Muscle of leg (tissue), 11 donors: ENCODE measurements around the gene TRIP13. TPM values are rescaled to one million over a fixed set of nuclear protein-coding genes. Genes with fewer than 3 reads are reported as not detected.

Experiments used
- DNase-seq: peaks from one replicate; pipeline ENCODE4 v3.0.0; 2013
- H3K27ac ChIP-seq: one replicate; pipeline ENCODE4 v1.5.1; 2013; ENCODE audit warnings: mild to moderate bottlenecking, low read length, control low read depth
- H3K27me3 ChIP-seq: one replicate; pipeline ENCODE4 v1.6.1; 2013; ENCODE audit warnings: low read length; ENCODE audit not compliant: control insufficient read depth, insufficient read depth
- H3K36me3 ChIP-seq: one replicate; pipeline ENCODE4 v1.6.1; 2013; ENCODE audit warnings: low read length; ENCODE audit not compliant: control insufficient read depth, insufficient read depth
- H3K4me1 ChIP-seq: one replicate; pipeline ENCODE4 v1.6.1; 2013; ENCODE audit warnings: low read length; ENCODE audit not compliant: control insufficient read depth, insufficient read depth
- H3K4me3 ChIP-seq: one replicate; pipeline ENCODE4 v1.5.1; 2013; ENCODE audit warnings: low read length, control low read depth
- H3K9me3 ChIP-seq: replicated peaks from 2 replicates; pipeline ENCODE4 v1.6.1; 2013; ENCODE audit warnings: low read depth, low read length; ENCODE audit not compliant: control insufficient read depth
- whole genome bisulfite sequencing: methylation state at CpG from one replicate; pipeline ENCODE4 v1.1.5; 2013; ENCODE audit warnings: missing lambda C conversion rate; ENCODE audit not compliant: insufficient coverage; 5-methylcytosine and 5-hydroxymethylcytosine counted together
- polyA plus RNA-seq, 8 donors: library from polyadenylated mRNA; unstranded; fragments of 120-200 nt; gene quantifications; one replicate each; pipeline versions ENCODE4 v1.2.1 to v1.2.3, GENCODE V29; 2013; ENCODE audit warnings: inconsistent platforms in 1 of 8, low replicate concordance in 1 of 8; ENCODE audit not compliant: insufficient read length in 8 of 8, insufficient read depth in 1 of 8
- total RNA-seq: library from RNA; stranded (reverse); fragments of 120-200 nt; gene quantifications from one replicate; pipeline ENCODE4 v1.2.4, GENCODE V29; 2013

Gene TRIP13
- total and polyA plus RNA-seq, 9 donors = 5.7 to 10.8 (median 8.1) TPM

DNA sequence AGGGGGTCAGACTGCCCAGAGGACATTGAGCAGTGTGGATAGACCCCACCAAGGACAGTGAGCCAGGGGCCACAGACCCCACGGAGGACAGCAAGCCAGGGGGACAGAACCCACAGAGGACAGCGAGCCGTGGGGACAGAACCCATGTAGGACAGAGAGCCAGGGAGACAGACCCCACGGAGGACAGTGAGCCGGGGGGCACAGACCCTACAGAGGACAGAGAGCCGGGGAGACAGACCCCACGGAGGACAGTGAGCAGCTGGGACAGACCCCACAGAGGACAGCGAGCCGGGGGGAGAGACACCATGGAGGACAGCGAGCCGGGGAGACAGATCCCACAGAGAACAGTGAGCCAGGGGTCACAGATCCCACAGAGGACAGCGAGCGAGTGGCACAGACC is 38.5 kb upstream of the TRIP13 start:
- Histone ChIP-seq H3K9me3 (no peaks in the 10 kb centered on the region), H3K4me3 (no peak overlapping the region), H3K36me3 (no peaks in the 10 kb centered on the region), H3K4me1 (peaks cover 18% of the 10 kb centered on the region), H3K27me3 (peaks cover 23% of the 10 kb centered on the region), H3K27ac (no peak overlapping the region)
- WGBS = 81% methylated on average over 13 of the region's 13 CpGs
- DNase-seq = no peak

DNA sequence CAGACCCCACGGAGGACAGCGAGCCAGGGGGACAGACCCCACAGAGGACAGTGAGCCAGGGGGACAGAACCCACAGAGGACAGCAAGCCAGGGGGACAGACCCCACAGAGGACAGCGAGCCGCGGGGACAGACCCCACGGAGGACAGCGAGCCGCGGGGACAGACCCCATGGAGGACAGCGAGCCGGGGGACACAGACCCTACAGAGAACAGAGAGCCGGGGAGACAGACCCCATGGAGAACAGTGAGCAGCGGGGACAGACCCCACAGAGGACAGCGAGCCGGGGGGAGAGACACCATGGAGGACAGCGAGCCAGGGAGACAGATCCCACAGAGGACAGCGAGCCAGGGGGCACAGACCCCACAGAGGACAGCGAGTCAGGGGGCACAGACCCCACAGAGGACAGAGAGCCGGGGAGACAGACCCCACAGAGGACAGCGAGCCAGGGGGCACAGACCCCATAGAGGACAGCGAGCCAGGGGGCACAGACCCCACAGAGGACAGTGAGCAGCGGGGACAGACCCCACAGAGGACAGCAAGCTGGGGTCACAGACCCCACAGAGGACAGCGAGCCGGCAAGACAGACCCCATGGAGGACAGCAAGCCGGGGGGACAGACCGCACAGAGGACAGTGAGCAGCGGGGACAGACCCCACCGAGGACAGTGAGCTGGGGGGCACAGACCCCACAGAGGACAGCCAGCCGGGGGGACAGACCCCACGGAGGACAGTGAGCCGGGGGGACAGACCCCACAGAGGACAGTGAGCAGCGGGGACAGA is 37.5 kb upstream of the TRIP13 start:
- no peaks in the 10 kb centered on the region for H3K9me3 ChIP-seq
- WGBS = 89% methylated on average over 32 of the region's 32 CpGs
- peaks cover 23% of the 10 kb centered on the region for H3K27me3 ChIP-seq
- no peak overlapping the region for H3K27ac ChIP-seq
- no peak overlapping the region for H3K4me3 ChIP-seq
- DNase-seq = no peak
- H3K4me1 ChIP-seq = peaks cover 9% of the 10 kb centered on the region
- peaks cover 3% of the 10 kb centered on the region for H3K36me3 ChIP-seq

DNA sequence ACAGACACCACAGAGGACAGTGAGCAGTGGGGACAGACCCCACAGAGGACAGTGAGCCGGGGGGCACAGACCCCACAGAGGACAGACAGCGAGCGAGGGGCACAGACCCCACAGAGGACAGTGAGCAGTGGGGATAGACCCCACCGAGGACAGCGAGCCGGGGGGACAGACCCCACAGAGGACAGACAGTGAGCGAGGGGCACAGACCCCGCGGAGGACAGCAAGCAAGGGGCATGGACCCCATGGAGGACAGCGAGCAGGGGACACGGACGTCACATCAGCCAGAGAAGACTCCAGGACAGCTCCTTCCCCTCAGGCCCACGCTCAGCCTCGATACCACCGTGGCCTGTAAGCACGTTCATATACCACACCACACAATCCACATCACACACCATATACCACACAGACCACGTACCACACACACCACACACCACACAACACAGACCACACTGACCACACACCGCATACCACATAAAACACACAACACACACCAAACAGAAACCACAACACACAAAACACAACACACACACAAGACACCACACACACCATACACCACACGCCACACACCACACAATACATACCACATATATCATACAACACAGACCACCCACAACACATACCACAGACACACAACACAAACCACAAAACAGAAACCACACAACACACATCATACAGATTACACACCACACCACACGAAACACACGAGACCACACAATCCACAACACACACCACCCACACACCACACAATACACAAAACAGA is 36.7 kb upstream of the TRIP13 start:
- peaks cover 18% of the 10 kb centered on the region for H3K27me3 ChIP-seq
- no peaks in the 10 kb centered on the region for H3K9me3 ChIP-seq
- no peak overlapping the region for H3K4me3 ChIP-seq
- DNase-seq = no peak
- H3K4me1 ChIP-seq = peaks cover 1% of the 10 kb centered on the region
- H3K27ac ChIP-seq = no peak overlapping the region
- WGBS = 73% methylated on average over 21 of the region's 21 CpGs
- H3K36me3 ChIP-seq = peaks cover 3% of the 10 kb centered on the region

DNA sequence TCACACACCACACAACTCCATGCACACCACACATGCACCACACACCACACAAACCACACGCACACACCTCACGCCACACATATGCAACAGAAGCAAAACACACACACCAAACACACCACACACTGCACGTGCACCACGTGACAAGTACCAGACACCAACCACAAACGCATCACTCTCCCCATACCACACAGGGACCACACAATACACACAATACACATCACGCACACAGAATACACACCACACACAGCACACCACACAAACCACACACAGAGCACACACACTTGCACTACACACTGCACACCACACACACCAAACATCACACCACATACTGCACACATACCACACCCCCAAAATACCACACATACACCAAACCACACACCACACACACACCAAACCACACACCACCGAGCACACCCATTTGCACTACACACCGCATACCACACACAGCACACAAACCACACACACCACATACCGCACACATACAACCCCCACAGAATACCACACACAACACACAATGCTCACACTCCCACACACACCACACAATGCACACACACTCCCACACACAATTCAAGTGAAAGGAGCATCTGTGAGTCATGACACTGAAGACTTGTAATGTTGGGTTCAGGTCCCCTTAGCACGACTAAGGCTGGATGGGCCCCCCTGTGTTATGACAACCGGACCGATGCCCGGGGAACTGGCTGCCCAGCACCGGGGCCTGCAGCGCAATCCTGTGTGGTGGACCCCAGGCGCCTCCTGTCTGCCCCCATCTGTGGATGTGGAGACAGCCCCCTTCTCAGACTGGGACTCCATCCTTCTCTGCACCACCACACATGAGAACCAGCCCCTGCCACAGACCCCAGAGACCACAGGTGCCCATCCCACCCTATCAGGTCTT is 35.9 kb upstream of the TRIP13 start:
- 84% methylated on average over 16 of the region's 16 CpGs for WGBS
- peaks cover 8% of the 10 kb centered on the region for H3K36me3 ChIP-seq
- no peak for DNase-seq
- H3K9me3 ChIP-seq = no peaks in the 10 kb centered on the region
- H3K4me1 ChIP-seq = no peaks in the 10 kb centered on the region
- no peak overlapping the region for H3K4me3 ChIP-seq
- H3K27ac ChIP-seq = no peak overlapping the region
- peaks cover 10% of the 10 kb centered on the region for H3K27me3 ChIP-seq

DNA sequence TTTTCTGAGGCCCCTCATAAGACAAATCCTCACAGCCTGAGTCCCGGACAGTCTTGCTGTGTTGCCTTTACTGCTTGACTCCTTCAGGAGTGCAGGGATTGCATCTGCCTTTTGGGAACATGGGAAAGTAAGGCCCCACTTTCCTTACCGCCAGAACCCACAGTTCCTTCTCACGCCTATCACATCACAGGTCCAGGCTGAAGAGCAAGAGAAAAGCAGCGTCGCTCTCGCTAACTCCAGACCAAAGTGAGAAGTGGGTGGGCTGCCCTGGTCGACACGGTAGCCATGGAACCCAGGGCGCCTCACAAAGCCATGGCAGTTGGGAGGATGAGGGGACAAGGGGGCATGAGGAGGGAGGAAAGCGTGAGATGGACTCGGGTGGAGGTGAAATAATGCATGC is 34.0 kb upstream of the TRIP13 start:
- Histone ChIP-seq H3K27ac (no peak overlapping the region), H3K4me1 (peaks cover 4% of the 10 kb centered on the region), H3K27me3 (peaks cover 2% of the 10 kb centered on the region), H3K36me3 (peaks cover 26% of the 10 kb centered on the region), H3K4me3 (no peak overlapping the region), H3K9me3 (no peaks in the 10 kb centered on the region)
- 78% methylated on average over 9 of the region's 11 CpGs for WGBS
- no peak for DNase-seq

DNA sequence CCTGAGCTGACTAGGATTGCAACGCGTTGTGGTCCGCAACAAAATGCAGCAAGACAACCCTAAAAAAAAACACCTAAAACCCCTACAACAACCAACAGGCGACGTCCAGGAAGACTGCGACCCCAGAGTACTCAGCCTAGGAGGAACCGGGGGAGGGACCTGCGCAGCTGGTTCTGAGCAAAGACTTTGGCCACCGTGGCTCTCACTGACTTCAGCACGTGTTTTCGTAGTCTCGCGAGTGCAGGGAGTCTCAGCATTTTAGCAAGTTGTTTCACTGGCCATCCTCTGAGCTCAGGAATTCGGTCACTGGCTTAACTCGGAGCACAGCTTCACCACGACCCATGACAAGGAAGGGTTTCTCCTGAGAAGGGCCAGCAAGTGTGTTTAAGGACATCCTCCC is 33.3 kb upstream of the TRIP13 start:
- peaks cover 2% of the 10 kb centered on the region for H3K27me3 ChIP-seq
- DNase-seq = peak; percentile 38
- 67% methylated on average over 16 of the region's 16 CpGs for WGBS

DNA sequence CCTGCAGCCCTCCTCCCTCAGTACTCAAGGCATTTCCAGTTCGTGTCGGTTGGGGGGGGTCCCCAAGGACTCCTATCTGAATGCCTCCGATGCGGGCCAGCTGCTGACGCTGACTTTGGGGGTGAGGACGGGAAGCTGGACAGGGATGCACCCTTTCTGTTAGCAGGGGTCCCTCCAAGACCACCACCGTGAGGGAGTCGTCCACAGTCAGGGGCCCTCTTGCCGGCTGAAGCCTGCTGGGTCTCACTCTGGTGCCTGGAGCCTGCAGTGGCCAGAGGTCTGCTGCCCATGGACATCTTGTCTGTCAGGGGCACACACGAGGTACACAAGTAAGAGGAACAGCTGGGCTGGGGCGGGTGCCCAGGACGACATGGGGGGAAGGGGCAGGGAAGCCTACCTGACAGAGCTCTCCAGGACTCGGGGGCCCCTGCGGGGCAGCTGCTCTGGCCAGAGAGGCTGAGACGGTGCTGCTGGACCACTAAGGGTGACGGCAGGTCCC is 32.8 kb upstream of the TRIP13 start:
- WGBS = 79% methylated on average over 16 of the region's 16 CpGs

More for the DNA sequence above, 33.3 kb upstream of the TRIP13 start:
- no peaks in the 10 kb centered on the region for H3K9me3 ChIP-seq
- H3K4me3 ChIP-seq = no peak overlapping the region
- H3K27ac ChIP-seq = no peak overlapping the region
- H3K36me3 ChIP-seq = peaks cover 33% of the 10 kb centered on the region
- H3K4me1 ChIP-seq = peaks cover 4% of the 10 kb centered on the region

DNA sequence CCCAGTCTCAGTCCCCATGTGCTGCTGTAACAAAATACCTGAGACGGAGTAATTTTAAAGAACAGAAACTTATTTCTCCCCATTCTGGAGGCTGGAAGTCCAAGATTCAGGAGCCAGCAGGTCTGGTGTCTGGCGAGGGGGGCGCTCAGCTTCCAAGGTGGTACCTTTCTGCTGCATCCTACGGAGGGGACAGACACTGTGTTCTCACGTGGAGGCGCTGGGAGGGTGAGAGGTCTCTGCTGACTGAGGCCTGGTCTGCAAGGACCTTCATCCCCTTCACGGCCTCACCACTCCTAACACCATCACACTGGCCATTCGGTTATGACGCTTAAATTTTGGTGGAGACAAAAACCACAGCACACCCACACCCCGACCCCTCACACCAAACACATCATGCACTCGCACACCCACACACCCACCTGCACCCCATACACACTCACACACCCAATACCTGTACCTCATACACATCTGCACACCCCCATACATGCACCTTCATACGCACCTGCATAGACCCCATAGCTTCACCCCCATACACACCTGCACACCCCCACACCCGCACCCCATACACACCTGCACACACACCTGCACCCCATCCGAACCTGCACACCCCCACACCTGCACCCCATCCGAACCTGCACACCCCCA is 32.1 kb upstream of the TRIP13 start:
- Histone ChIP-seq H3K27me3 (no peaks in the 10 kb centered on the region), H3K36me3 (peaks cover 45% of the 10 kb centered on the region), H3K4me3 (no peak overlapping the region), H3K9me3 (no peaks in the 10 kb centered on the region), H3K27ac (no peak overlapping the region), H3K4me1 (peaks cover 4% of the 10 kb centered on the region)
- DNase-seq = no peak
- 90% methylated on average over 14 of the region's 15 CpGs for WGBS

More for the DNA sequence above, 32.8 kb upstream of the TRIP13 start:
- no peak overlapping the region for H3K27ac ChIP-seq
- DNase-seq = no peak
- peaks cover 38% of the 10 kb centered on the region for H3K36me3 ChIP-seq
- H3K4me3 ChIP-seq = no peak overlapping the region
- no peaks in the 10 kb centered on the region for H3K9me3 ChIP-seq
- H3K27me3 ChIP-seq = peaks cover 2% of the 10 kb centered on the region
- peaks cover 4% of the 10 kb centered on the region for H3K4me1 ChIP-seq

DNA sequence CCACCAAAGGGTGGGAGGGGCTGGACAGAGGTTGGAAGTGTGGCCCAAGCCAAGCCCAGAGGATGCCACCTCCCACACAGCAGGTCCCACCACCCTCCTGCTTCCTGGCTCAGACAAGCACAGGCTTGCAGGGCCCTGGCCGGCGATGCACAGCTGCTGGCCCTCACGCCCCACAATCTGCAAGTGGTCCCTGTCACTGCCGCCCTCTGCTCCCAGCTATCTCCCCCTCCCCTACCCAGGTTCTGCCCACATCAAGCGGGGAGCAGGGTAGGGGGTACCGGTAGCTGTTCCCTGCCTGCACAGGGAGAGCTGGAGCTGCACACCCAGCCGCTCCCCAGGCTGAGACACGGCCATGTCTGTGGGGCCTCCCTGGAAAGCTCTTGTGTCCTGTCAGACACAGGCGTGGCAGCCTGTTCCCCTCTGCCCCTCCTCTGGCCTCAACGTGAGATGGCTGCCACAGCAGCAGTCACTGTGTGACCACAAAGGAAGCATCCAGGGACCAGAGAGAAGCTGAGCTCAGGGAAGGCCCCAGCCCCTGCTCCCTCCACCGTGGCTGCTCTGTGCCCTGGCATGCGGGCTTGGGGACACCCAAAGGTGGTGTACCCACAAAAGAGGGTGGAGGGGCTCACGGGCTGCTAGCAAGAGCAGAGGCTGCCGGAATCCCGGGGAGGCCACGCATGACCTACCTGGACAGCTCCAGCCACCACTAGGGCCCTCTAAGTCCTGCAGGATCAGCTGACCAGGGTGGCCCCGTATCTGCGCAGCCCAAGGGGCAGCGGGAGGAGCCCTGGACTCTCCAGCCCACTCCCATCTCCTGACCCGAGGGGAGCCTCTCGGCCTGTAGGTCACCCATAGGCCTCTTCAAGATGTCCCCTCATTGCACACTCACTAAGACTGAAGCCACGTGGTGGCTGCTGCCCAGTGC is 31.0 kb upstream of the TRIP13 start:
- H3K4me1 ChIP-seq = peaks cover 4% of the 10 kb centered on the region
- H3K4me3 ChIP-seq = no peak overlapping the region
- no peak for DNase-seq
- no peak overlapping the region for H3K27ac ChIP-seq
- H3K36me3 ChIP-seq = peaks cover 56% of the 10 kb centered on the region
- no peaks in the 10 kb centered on the region for H3K27me3 ChIP-seq
- WGBS = 79% methylated on average over 22 of the region's 22 CpGs
- no peaks in the 10 kb centered on the region for H3K9me3 ChIP-seq
